ENCODE data around the gene CACYBP. TPM values are rescaled to one million over a fixed set of nuclear protein-coding genes. Genes with fewer than 3 reads are reported as not detected.

CACYBP gene
- polyA plus RNA-seq, 1 donor from 2014 or later, result 484 TPM

- Histone ChIP-seq H3K4me3 (ENCODE audit: low read length) (no peak overlapping the region), H3K27me3 (ENCODE audit: insufficient read depth, low read depth, low read length) (no peaks in the 10 kb centered on the region), H3K27ac (ENCODE audit: low read length) (no peak overlapping the region), H3K9ac (ENCODE audit: low read length) (no peak overlapping the region), H3K9me2 (ENCODE audit: insufficient read depth, low read length) (no peaks in the 10 kb centered on the region), H3K36me3 (ENCODE audit: insufficient read depth, low read length) (no peaks in the 10 kb centered on the region), H3F3A (ENCODE audit: insufficient read depth, low read length, poor library complexity, severe bottlenecking) (no peaks in the 10 kb centered on the region), H4K20me1 (ENCODE audit: insufficient read depth) (peaks cover 3% of the 10 kb centered on the region), H3K79me2 (replicated peaks; ENCODE audit: insufficient read depth, low read length) (peaks cover 43% of the 10 kb centered on the region), H2AFZ (ENCODE audit: low read depth, low read length) (no peak overlapping the region), H3K9me3 (ENCODE audit: low read length) (no peaks in the 10 kb centered on the region), H3K4me2 (ENCODE audit: low read length) (no peak overlapping the region)
- TF ChIP-seq EP300 (conservative IDR thresholded peaks at IDR 0.05; ENCODE audit: poor library complexity, severe bottlenecking) (no peak), REST (IDR thresholded peaks at IDR 0.05; ENCODE audit: borderline replicate concordance) (no peak), CTCF (IDR thresholded peaks at IDR 0.05; ENCODE audit: poor library complexity, severe bottlenecking) (no peak), EZH2 (IDR thresholded peaks at IDR 0.05; ENCODE audit: borderline replicate concordance, insufficient read depth, low read length, poor library complexity, severe bottlenecking) (no peak), TAF1 (IDR thresholded peaks at IDR 0.05; ENCODE audit: low read depth) (no peak), POLR2AphosphoS5 (IDR thresholded peaks at IDR 0.05) (no peak), RAD21 (conservative IDR thresholded peaks at IDR 0.05) (no peak), SMC3 (conservative IDR thresholded peaks at IDR 0.05; ENCODE audit: poor library complexity) (no peak), MXI1 (conservative IDR thresholded peaks at IDR 0.05; ENCODE audit: poor library complexity, severe bottlenecking) (no peak)
Measured at GRCh38 chr1:175005085-175005783, 5.5 kb downstream of the CACYBP start.

GRCh38 chr1:175009532-175009931 is 9.8 kb downstream of the CACYBP start:
- Histone ChIP-seq H3K9me2 (ENCODE audit: insufficient read depth, low read length) (no peaks in the 10 kb centered on the region), H3K4me3 (ENCODE audit: low read length) (no peak overlapping the region), H3K27me3 (ENCODE audit: insufficient read depth, low read depth, low read length) (no peaks in the 10 kb centered on the region), H3K9me3 (ENCODE audit: low read length) (no peaks in the 10 kb centered on the region), H3K79me2 (replicated peaks; ENCODE audit: insufficient read depth, low read length) (peaks cover 3% of the 10 kb centered on the region), H2AFZ (ENCODE audit: low read depth, low read length) (no peak overlapping the region), H3K9ac (ENCODE audit: low read length) (no peak overlapping the region), H3K36me3 (ENCODE audit: insufficient read depth, low read length) (no peaks in the 10 kb centered on the region), H3K4me2 (ENCODE audit: low read length) (no peak overlapping the region), H3F3A (ENCODE audit: insufficient read depth, low read length, poor library complexity, severe bottlenecking) (no peaks in the 10 kb centered on the region), H4K20me1 (ENCODE audit: insufficient read depth) (no peaks in the 10 kb centered on the region), H3K27ac (ENCODE audit: low read length) (no peak overlapping the region)
- no peak for TF ChIP-seq TAF1 (IDR thresholded peaks at IDR 0.05; ENCODE audit: low read depth)
- TF ChIP-seq EP300 (conservative IDR thresholded peaks at IDR 0.05; ENCODE audit: poor library complexity, severe bottlenecking), result no peak

Data from neural cell (in vitro differentiated cells).